HCT116 (cell line): Measurements from ENCODE around the gene CASQ1. TPM values are rescaled to one million over a fixed set of nuclear protein-coding genes. Genes with fewer than 3 reads are reported as not detected.

ENCODE experiments used
- ATAC-seq: fragments of 200-7000 bp; cut with Tn5 transposase; 2 replicates; pipeline ENCODE4 v1.9.1; 2020; ENCODE audit warnings: mild to moderate bottlenecking, moderate library complexity
- Bru-seq: library from RNA; stranded (reverse); fragments of 400-500 nt; gene quantifications from one replicate; lab custom pipeline; 2021; lab: Mats Ljungman, UMichigan
- BruChase-seq, 2 experiments: library from RNA; stranded (reverse); fragments of 400-500 nt; gene quantifications; one replicate each; lab custom pipeline; 2021; lab: Mats Ljungman, UMichigan
- BruUV-seq: library from RNA; stranded (reverse); fragments of 400-500 nt; replicated peaks from 2 replicates; lab custom pipeline; 2021; lab: Mats Ljungman, UMichigan
- CTCF ChIA-PET: fragments of 300-600 bp; sonication (Branson Sonifier 250); formaldehyde crosslinking; loops from one replicate; lab custom pipeline; 2021; ENCODE audit warnings: antibody characterized with exemption; lab: Charles Lee
- POLR2A ChIA-PET: fragments of 300-600, 350-600 bp; sonication (Branson Sonifier 250); formaldehyde crosslinking; loops from one replicate; lab custom pipeline; 2021; ENCODE audit warnings: antibody characterized with exemption; lab: Charles Lee
- RAD21 ChIA-PET, 2 experiments: fragments of 300-600 bp; sonication (Branson Sonifier 250); formaldehyde crosslinking; loops; one replicate each; lab custom pipeline; 2023; ENCODE audit warnings: low total read pairs in 2 of 2; ENCODE audit not compliant: uncharacterized antibody in 2 of 2, unreplicated experiment in 2 of 2, low non-redundant PET in 1 of 2; lab: Charles Lee
- DNase-seq: peaks from one replicate; pipeline ENCODE4 v3.0.0-alpha.2; 2010; ENCODE audit warnings: low read depth, low spot score
- H2AFZ ChIP-seq: fragments of 200-600 bp; shearing (Covaris generic), sonication (generic); 2 replicates; pipeline ENCODE4 v1.6.1; 2017; ENCODE audit warnings: low read depth, mixed run types, mixed read lengths, antibody characterized with exemption, low read length; ENCODE audit not compliant: poor library complexity, severe bottlenecking
- H3K27ac ChIP-seq: 2 replicates; pipeline ENCODE4 v1.5.1; 2012; ENCODE audit warnings: low read depth, low read length
- H3K27me3 ChIP-seq: fragments of 200-600 bp; sonication (generic); 2 replicates; pipeline ENCODE4 v1.6.1; 2016; ENCODE audit warnings: mixed run types, low read length, mixed read lengths; ENCODE audit not compliant: insufficient read depth
- H3K36me3 ChIP-seq, 2 experiments: fragments of 200-500 bp in 1 of 2; fragments of 200-600 bp in 1 of 2; sonication (Bioruptor generic) in 1 of 2; sonication (generic) in 1 of 2; 2 replicates each; pipeline versions ENCODE4 v1.5.1 to v1.6.1; 2014 to 2016; ENCODE audit warnings: low read length in 2 of 2, inconsistent platforms in 1 of 2, mixed read lengths in 1 of 2, mixed run types in 1 of 2; ENCODE audit not compliant: insufficient read depth in 2 of 2, control insufficient read depth in 1 of 2
- H3K4me1 ChIP-seq, 2 experiments: fragments of 200-600 bp in 1 of 2; sonication (generic) in 1 of 2; 2 replicates each; pipeline versions ENCODE4 v1.5.1 to v1.6.1; 2012 to 2017; ENCODE audit warnings: low read length in 2 of 2, inconsistent platforms in 1 of 2, mild to moderate bottlenecking in 1 of 2, mixed read lengths in 1 of 2, mixed run types in 1 of 2, moderate library complexity in 1 of 2; ENCODE audit not compliant: insufficient read depth in 2 of 2, control insufficient read depth in 1 of 2
- H3K4me2 ChIP-seq: fragments of 200-600 bp; sonication (generic); 2 replicates; pipeline ENCODE4 v1.6.1; 2017; ENCODE audit warnings: mixed run types, low read length, mixed read lengths
- H3K4me3 ChIP-seq, 2 experiments: fragments of 200-600 bp in 1 of 2; sonication (generic) in 1 of 2; replicated peaks in 1 of 2; 2 replicates each; pipeline ENCODE4 v1.5.1; 2011 to 2016; ENCODE audit warnings: low read length in 2 of 2, control low read depth in 1 of 2, low read depth in 1 of 2, mild to moderate bottlenecking in 1 of 2, mixed read lengths in 1 of 2, mixed run types in 1 of 2
- H3K79me2 ChIP-seq: fragments of 200-600 bp; sonication (generic); 2 replicates; pipeline ENCODE4 v1.6.1; 2017; ENCODE audit warnings: mild to moderate bottlenecking, mixed run types, low read length, moderate library complexity, mixed read lengths; ENCODE audit not compliant: insufficient read depth
- H3K9ac ChIP-seq: fragments of 200-600 bp; sonication (generic); 2 replicates; pipeline ENCODE4 v1.6.1; 2016; ENCODE audit warnings: low read length, mixed read lengths
- H3K9me2 ChIP-seq: fragments of 200-600 bp; sonication (generic), shearing (Covaris generic); 2 replicates; pipeline ENCODE4 v1.6.1; 2017; ENCODE audit warnings: mixed run types, mild to moderate bottlenecking, moderate library complexity; ENCODE audit not compliant: insufficient read depth
- H3K9me3 ChIP-seq, 2 experiments: fragments of 200-500 bp in 1 of 2; fragments of 200-600 bp in 1 of 2; sonication (Bioruptor generic) in 1 of 2; sonication (generic) in 1 of 2; 2 replicates each; pipeline ENCODE4 v1.6.1; 2014 to 2017; ENCODE audit warnings: low read length in 2 of 2, mixed read lengths in 2 of 2, inconsistent platforms in 1 of 2, low read depth in 1 of 2, mild to moderate bottlenecking in 1 of 2, mixed run types in 1 of 2, moderate library complexity in 1 of 2; ENCODE audit not compliant: control insufficient read depth in 1 of 2, insufficient read depth in 1 of 2
- H4K20me1 ChIP-seq: fragments of 200-600 bp; sonication (generic), shearing (Covaris generic); 2 replicates; pipeline ENCODE4 v1.6.1; 2017; ENCODE audit warnings: mixed run types, mild to moderate bottlenecking, moderate library complexity; ENCODE audit not compliant: insufficient read depth
- ATF3 ChIP-seq: IDR thresholded peaks from 2 replicates; pipeline ENCODE4 v1.6.1; 2012
- CBX3 ChIP-seq: IDR thresholded peaks from 2 replicates; pipeline ENCODE4 v1.6.1; 2012; ENCODE audit warnings: low read depth
- CEBPB ChIP-seq: IDR thresholded peaks from 2 replicates; pipeline ENCODE4 v1.6.1; 2012; ENCODE audit warnings: low read depth
- CTCF ChIP-seq, 3 experiments: fragments of 200-600 bp in 1 of 3; sonication (generic) in 1 of 3; IDR thresholded peaks in 2 of 3; conservative IDR thresholded peaks in 1 of 3; 2 replicates each; pipeline ENCODE4 v1.5.1; 2012 to 2017; ENCODE audit warnings: low read depth in 2 of 3, low read length in 2 of 3, antibody characterized with exemption in 1 of 3, borderline replicate concordance in 1 of 3, control low read depth in 1 of 3, mild to moderate bottlenecking in 1 of 3, mixed read lengths in 1 of 3, mixed run types in 1 of 3, moderate library complexity in 1 of 3; ENCODE audit not compliant: insufficient read depth in 1 of 3
- POLR2A ChIP-seq: IDR thresholded peaks from 2 replicates; pipeline ENCODE4 v1.7.0; 2011; ENCODE audit warnings: borderline replicate concordance; ENCODE audit not compliant: insufficient read depth, insufficient read length; ENCODE audit errors: extremely low read depth
- RAD21 ChIP-seq: IDR thresholded peaks from 2 replicates; pipeline ENCODE4 v1.6.1; 2012; ENCODE audit warnings: low read depth, mild to moderate bottlenecking
- TCF7L2 ChIP-seq: IDR thresholded peaks from 2 replicates; pipeline ENCODE4 v1.7.0; 2011; ENCODE audit warnings: borderline replicate concordance, inconsistent platforms; ENCODE audit not compliant: insufficient read depth, insufficient read length; ENCODE audit errors: extremely low read depth
- YY1 ChIP-seq: IDR thresholded peaks from 2 replicates; pipeline ENCODE4 v1.6.1; 2011; ENCODE audit warnings: low read length, low read depth, moderate library complexity, mild to moderate bottlenecking; ENCODE audit not compliant: insufficient replicate concordance; ENCODE audit errors: extremely low read depth
- intact Hi-C: fragments of 100-400 bp; cut with micrococcal nuclease; formaldehyde crosslinking; loops from 2 replicates; pipeline ENCODE4 v1.10.0; 2022
- long read RNA-seq: library from polyadenylated mRNA; unstranded; transcript quantifications from one replicate; pipeline ENCODE4 v2.0.0, GENCODE V29; 2021; ENCODE audit not compliant: unreplicated experiment
- polyA plus RNA-seq: library from polyadenylated mRNA; unstranded; fragments of >200 nt; gene quantifications from 2 replicates; pipeline ENCODE4 v1.2.1, GENCODE V29; 2012; ENCODE audit warnings: missing spikeins
- total RNA-seq: library from RNA; stranded (reverse); gene quantifications from one replicate; pipeline ENCODE4 v1.2.1, GENCODE V29; 2021; ENCODE audit not compliant: unreplicated experiment

The CASQ1 gene
- total RNA-seq (not detected), Bru-seq, nascent RNA (not detected), BruChase-seq, experiment 1, labeled RNA remaining after a 6-hour chase (not detected), BruChase-seq, experiment 2, labeled RNA remaining after a 2-hour chase (not detected)
- 0.04 TPM in 1 of 2 replicates, not detected in the other for polyA plus RNA-seq
- long read RNA-seq, result 0 reads

GRCh38 chr1:160189649-160190625, at the start of gene CASQ1:
Gene CASQ1, plus strand, starts transcription at chr1:160190575. Its CDS starts 177 bp downstream, at chr1:160190752.
- TF ChIP-seq RAD21, result no peak
- TF ChIP-seq ATF3, result no peak
- TF ChIP-seq CEBPB, result no peak
- TF ChIP-seq POLR2A, result no peak
- no peak for TF ChIP-seq TCF7L2
- no peak for TF ChIP-seq CBX3
- TF ChIP-seq CTCF (IDR thresholded peaks at IDR 0.05 in 2 of 3, conservative IDR thresholded peaks at IDR 0.05 in 1 of 3; ENCODE audit: borderline replicate concordance in 1 of 3, insufficient read depth in 1 of 3, low read depth in 2 of 3, low read length in 2 of 3), result no peak
- no peak for TF ChIP-seq YY1
- H3K4me3 ChIP-seq, result no peak within 1 kb of the TSS
- ChIA-PET CTCF (interaction anchor here (1.0 kb wide), 1 partner anchor 62 kb away, joined by 3 read pairs; no protein-coding TSS in a partner anchor), POLR2A (no interaction called here), RAD21 (interaction anchor here in 1 of 2 experiments (0.5 kb wide), 1 partner anchor 60 kb away, joined by 6 read pairs; no protein-coding TSS in a partner anchor)
- no TSS peak for BruUV-seq
- H3K27ac ChIP-seq, result no peak within 1 kb of the TSS
- H4K20me1 ChIP-seq, result no peaks in the 10 kb centered on the region
- H3K9ac ChIP-seq, result no peak within 1 kb of the TSS
- intact Hi-C loops, result loop anchor here (5.0 kb wide), 1 partner anchor 187 kb away; no protein-coding TSS in a partner anchor
- ATAC-seq, result no peak
- no peak for DNase-seq
- H3K36me3 ChIP-seq, result no peaks in the 10 kb centered on the region
- no peak within 1 kb of the TSS for H2AFZ ChIP-seq
- peaks cover 3 to 4% of the 10 kb centered on the region in 2 experiments; a peak in 2 of 4 replicates for H3K4me1 ChIP-seq
- no peaks in the 10 kb centered on the region for H3K9me2 ChIP-seq
- H3K4me2 ChIP-seq, result no peak within 1 kb of the TSS
- no peaks in the 10 kb centered on the region for H3K79me2 ChIP-seq
- no peaks in the 10 kb centered on the region for H3K27me3 ChIP-seq
- no peaks in the 10 kb centered on the region for H3K9me3 ChIP-seq
